HG02938 (cell line): ENCODE results near the gene RAB14.

Experiments
- ATAC-seq: cut with Tn5 transposase; IDR thresholded peaks from one replicate; pipeline ENCODE4 v1.9.1; 2021; ENCODE audit warnings: mild to moderate bottlenecking, moderate library complexity; ENCODE audit not compliant: unreplicated experiment

RAB14 gene

GRCh38 chr9:121220996-121221663, 19.5 kb upstream of the RAB14 start:
- no peak for ATAC-seq

DNA sequence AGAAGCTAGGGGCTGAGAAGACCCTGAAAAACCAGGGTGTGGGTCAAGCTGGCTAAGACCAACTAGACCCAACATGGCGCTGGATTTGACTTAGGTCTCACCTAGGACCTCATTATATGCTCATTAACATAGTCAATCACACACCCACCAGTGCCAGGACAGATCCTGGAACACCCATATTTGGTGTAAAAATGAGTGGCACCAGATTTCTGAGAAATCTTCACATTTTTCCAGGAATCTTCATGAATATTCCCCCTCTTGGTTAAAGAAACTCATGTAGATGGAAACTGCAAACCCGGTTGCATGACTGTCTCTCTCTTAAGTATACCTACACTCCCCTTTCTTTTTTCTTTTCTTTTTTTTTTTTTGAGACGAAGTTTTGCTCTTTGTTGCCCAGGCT, 17.9 kb upstream of the RAB14 start:
- ATAC-seq = no peak

GRCh38 chr9:121218357-121219027, 16.8 kb upstream of the RAB14 start:
- ATAC-seq = no peak

- peak; percentile 95 for ATAC-seq
Measured at GRCh38 chr9:121217609-121218292, 16.1 kb upstream of the RAB14 start.

DNA sequence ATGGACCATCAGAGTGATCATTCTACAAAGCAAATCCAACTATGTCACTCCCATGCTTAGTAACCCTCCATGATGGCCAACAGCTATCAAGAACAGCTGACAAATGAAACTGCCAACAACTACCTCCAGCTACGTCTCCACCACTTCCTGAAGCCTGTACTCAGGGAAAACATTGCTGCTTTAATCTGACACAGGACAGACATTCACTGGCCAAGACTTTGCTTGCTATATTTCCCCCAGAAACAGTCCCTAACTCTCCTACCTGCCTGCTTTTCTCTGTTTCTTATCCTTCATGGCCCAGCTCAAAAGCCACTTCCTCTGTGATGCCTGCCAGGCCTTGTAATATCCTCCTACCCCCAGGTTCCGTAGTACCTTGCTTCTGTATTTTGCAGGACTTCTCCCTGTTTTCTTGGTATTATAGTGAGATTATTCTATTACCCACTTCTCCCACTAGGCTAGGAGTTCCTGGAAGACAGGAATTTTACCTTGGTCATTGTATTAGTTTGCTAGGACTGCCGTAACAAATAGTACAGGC, 14.7 kb upstream of the RAB14 start:
- ATAC-seq = no peak

GRCh38 chr9:121214005-121214404, 12.3 kb upstream of the RAB14 start:
- ATAC-seq = no peak

- no peak for ATAC-seq
Measured at GRCh38 chr9:121213136-121213806, 11.6 kb upstream of the RAB14 start.

- no peak for ATAC-seq
Measured at GRCh38 chr9:121210536-121210935, 8.9 kb upstream of the RAB14 start.

DNA sequence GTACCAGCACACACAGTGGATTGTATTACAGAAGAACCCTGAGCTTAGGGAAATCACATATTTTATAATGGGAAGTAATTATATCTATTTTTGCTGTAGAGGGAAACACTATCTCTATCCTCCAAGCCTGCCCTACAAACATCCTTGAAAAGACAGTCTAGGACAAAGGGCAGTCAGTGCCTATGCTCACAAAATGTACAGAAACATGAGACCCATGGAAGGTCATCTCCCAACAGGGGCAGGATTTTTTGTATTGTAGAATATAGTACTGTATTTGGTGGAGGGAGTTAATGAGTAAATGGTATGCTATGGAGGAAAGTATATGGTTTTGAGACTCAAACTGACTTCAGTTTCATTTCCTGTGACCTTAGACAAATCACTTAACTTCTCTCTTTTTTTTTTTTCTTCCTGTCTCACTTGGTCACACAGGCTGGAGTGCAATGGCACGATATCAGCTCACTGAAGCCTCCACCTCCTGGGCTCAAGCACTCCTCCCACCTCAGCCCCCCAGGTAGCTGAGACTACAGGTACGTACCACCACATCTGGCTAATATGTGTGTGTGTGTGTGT, 5.8 kb upstream of the RAB14 start:
- peak; percentile 92 for ATAC-seq

GRCh38 chr9:121206516-121207370, 5.1 kb upstream of the RAB14 start:
- no peak for ATAC-seq

DNA sequence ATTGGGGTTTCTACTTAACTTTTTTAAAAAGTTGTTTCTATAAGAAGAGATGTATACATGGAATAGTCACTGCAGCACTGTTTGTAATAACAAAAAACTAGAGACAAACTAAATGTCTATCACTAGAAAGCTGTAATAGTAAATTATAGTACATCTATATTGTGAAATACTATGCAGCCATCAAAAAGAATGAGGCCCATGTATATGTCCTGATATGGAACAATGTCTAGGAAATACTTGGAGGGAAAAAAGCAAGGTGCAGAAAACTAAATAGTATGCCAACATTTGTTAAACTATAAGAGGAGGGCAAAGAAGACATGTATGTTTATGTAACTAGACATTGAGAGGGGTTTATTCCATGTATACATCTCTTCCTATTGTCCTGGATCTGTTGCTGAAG, 2.9 kb upstream of the RAB14 start:
- no peak for ATAC-seq

DNA sequence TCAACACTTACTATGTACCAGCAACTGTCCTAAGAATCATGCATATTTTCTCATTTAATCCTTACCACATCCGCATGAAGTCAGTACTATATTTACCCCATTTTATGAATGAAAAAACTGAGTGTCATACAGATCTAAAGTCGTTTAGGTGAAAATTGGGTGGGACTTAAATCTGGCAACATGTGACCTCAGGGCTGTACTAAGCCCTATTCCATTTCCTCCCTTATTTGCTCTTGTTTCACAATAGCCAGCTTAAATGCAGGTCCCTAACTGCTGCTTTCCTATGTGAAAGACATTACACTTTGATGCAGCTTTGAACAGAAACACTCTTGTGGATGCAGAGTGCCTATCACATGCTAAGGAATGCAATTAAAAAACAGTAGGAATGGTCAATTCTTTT, 2.5 kb upstream of the RAB14 start:
- no peak for ATAC-seq

DNA sequence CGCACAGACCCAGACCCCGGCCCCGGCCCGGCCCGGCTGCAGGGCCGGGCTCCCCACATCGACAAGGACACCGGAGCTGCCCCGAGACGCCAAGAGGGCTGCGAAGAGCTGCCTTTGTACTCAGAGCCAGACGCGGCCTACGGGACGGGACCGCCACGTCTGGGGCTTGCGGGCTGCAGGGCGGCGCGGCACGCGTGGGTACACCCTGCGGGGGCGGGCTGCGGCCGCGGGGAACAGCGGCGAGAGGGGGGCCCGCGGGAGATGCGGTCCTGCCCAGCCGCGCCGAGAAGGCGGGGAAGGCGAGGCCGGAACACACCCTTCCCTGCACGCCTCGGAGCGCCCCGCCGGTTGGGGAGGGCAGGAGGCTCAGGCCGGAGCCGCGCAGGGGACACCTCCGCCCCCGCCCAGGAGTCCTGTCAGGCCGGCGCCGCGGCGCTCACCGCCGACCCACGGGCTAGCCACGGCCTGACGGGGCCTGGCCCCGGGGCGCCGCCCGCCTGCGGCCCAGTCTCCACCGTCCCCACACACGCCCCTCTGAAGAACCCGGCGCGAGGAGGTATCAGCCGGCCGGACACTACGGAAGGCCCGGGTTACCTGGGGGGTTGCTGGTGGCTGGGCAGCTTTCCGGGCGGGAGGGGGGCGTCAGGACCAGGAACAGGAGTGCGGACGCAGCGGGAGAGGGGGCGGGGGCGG, 478 bp downstream of the RAB14 start:
- ATAC-seq = peak; percentile 21

- no peak for ATAC-seq
Measured at GRCh38 chr9:121200356-121200755, 1.3 kb downstream of the RAB14 start.

- no peak for ATAC-seq
Measured at GRCh38 chr9:121199921-121200320, 1.7 kb downstream of the RAB14 start.

DNA sequence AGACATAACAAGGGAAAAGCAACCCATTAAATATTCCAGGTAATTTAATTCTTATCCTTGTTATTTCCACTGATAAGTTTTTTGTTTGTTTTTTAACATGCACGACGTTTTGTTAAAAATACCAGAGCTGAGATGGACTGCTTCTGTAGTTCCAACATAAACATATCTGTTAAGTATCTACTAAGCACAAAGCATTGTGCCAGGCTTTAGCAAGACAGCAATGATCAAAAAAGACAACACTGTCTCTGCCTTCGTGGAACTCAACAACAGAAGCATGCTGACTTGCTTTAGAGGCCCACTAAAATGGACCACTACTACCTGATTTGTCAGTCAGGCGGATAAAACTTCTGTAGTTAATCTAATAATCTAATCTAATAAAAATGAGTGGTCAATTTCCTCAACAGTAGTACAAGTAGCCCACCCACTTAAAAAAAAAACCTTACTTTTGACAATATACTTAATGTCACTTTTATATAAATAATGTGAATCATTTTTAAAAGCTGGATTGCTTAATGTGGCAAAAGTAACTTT, 3.1 kb downstream of the RAB14 start:
- ATAC-seq = no peak

GRCh38 chr9:121197132-121197531, 4.5 kb downstream of the RAB14 start:
- no peak for ATAC-seq

- ATAC-seq = no peak
Measured at GRCh38 chr9:121196389-121196788, 5.3 kb downstream of the RAB14 start.

- no peak for ATAC-seq
Measured at GRCh38 chr9:121194730-121195129, 6.9 kb downstream of the RAB14 start.
